ENCODE results near the gene PFN3.

The PFN3 gene

DNA sequence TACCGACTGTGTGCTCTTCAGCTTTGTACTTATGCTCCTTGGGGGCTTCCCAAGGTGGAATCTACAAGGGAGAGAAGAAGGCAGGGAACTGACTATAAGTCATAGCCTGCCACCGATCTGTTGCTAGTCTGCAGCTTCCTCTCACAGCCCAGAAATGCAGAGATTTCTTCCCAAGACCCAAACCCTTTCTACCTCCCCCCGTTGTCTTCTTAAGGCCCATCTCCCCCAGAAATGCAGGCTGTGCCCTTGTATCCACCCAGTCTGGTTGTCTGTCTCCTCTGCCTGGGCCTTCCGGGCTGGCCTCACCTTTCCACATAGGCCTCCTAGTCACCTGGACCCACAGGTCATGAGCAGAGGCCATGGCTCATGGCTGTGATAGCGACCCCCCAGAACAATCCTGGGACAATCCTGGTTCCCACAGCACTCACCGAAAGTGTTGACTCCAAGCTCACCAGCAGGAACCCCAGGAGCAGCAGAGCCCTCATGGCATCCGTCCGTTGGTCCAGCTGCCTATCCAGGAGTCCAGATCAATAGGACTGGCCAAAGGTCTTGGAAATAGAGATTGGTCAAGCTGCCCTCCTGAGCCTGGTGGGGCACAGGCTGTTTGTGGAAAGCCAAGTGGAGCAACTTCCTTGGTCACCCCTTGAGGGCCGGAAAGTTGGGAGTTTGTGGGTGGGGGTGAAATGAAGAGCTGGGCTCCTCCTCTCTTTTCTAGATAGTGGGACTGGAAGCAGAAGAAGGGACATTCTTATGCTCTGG is 8.8 kb upstream of the PFN3 start, which contains the start of gene F12:
TSS of gene F12 (minus strand) at position 522 of the 759 bp plus-strand sequence. CDS start at position 485, 37 bp downstream.
- Histone ChIP-seq H4K20me1 (ENCODE audit: insufficient read depth, low read length) (peaks cover 9% of the 10 kb centered on the region; the same call in 1 of the 2 replicates), H3K36me3 (ENCODE audit: insufficient read depth, low read length) (no peaks in the 10 kb centered on the region), H3K4me2 (ENCODE audit: insufficient read depth, low read length) (no peak within 1 kb of the TSS), H3K9me3 (ENCODE audit: insufficient read depth, low read length, severe bottlenecking) (no peaks in the 10 kb centered on the region), H3K9ac (ENCODE audit: low read depth, low read length) (no peak within 1 kb of the TSS), H3K79me2 (ENCODE audit: insufficient read depth, low read length) (no peaks in the 10 kb centered on the region), H2AFZ (ENCODE audit: low read depth, low read length) (no peak within 1 kb of the TSS), H3K27ac (ENCODE audit: low read length) (no peak within 1 kb of the TSS), H3K4me1 (ENCODE audit: insufficient read depth, low read length) (peaks cover 9% of the 10 kb centered on the region), H3K4me3 (ENCODE audit: low read depth in 1 of 2, low read length in 2 of 2) (no peak within 1 kb of the TSS), H3K27me3 (ENCODE audit: insufficient read depth, low read length, poor library complexity) (peaks cover 26% of the 10 kb centered on the region)
- ATAC-seq (ENCODE audit: insufficient read depth, low read depth) = no peak
- no peak for DNase-seq
- TF ChIP-seq, protein P1, sequence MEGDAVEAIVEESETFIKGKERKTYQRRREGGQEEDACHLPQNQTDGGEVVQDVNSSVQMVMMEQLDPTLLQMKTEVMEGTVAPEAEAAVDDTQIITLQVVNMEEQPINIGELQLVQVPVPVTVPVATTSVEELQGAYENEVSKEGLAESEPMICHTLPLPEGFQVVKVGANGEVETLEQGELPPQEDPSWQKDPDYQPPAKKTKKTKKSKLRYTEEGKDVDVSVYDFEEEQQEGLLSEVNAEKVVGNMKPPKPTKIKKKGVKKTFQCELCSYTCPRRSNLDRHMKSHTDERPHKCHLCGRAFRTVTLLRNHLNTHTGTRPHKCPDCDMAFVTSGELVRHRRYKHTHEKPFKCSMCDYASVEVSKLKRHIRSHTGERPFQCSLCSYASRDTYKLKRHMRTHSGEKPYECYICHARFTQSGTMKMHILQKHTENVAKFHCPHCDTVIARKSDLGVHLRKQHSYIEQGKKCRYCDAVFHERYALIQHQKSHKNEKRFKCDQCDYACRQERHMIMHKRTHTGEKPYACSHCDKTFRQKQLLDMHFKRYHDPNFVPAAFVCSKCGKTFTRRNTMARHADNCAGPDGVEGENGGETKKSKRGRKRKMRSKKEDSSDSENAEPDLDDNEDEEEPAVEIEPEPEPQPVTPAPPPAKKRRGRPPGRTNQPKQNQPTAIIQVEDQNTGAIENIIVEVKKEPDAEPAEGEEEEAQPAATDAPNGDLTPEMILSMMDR (IDR thresholded peaks at IDR 0.05; ENCODE audit: borderline replicate concordance, extremely low read depth, low read length, poor library complexity, severe bottlenecking) = no peak
- TF ChIP-seq EZH2 (IDR thresholded peaks at IDR 0.05; ENCODE audit: borderline replicate concordance, low read depth, low read length, severe bottlenecking) = no peak

DNA sequence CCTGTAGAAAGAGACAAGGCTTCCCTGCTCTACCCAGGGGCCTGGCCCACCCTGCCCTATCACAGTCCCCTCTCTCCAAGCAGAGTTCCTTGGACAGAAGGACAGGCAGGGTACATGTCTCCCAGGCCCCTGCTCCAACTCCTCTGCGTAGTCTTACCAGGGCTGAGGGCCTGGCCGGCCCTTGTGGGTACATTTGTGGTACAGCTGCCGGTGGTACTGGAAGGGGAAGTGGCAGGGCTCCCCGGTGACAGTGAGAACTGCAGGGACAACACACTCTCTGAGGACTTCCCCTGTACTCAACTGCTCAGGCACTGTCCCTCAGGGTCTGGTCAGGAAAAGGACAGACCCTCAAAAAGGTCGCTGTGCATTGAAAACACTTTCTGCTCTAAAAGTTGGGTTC is 5.3 kb upstream of the PFN3 start:
- TF ChIP-seq, protein P1 (IDR thresholded peaks at IDR 0.05; ENCODE audit: borderline replicate concordance, extremely low read depth, low read length, poor library complexity, severe bottlenecking) = no peak
- TF ChIP-seq EZH2 (IDR thresholded peaks at IDR 0.05; ENCODE audit: borderline replicate concordance, low read depth, low read length, severe bottlenecking) = no peak
- Histone ChIP-seq H3K9ac (ENCODE audit: low read depth, low read length) (no peak overlapping the region), H3K4me1 (ENCODE audit: insufficient read depth, low read length) (peaks cover 19% of the 10 kb centered on the region), H3K27me3 (ENCODE audit: insufficient read depth, low read length, poor library complexity) (peaks cover 54% of the 10 kb centered on the region), H3K9me3 (ENCODE audit: insufficient read depth, low read length, severe bottlenecking) (no peaks in the 10 kb centered on the region), H3K4me3 (ENCODE audit: low read depth in 1 of 2, low read length in 2 of 2) (no peak overlapping the region), H4K20me1 (ENCODE audit: insufficient read depth, low read length) (peaks cover 32% of the 10 kb centered on the region), H3K27ac (ENCODE audit: low read length) (no peak overlapping the region), H2AFZ (ENCODE audit: low read depth, low read length) (no peak overlapping the region), H3K4me2 (ENCODE audit: insufficient read depth, low read length) (no peak overlapping the region), H3K36me3 (ENCODE audit: insufficient read depth, low read length) (no peaks in the 10 kb centered on the region), H3K79me2 (ENCODE audit: insufficient read depth, low read length) (no peaks in the 10 kb centered on the region)
- ATAC-seq (ENCODE audit: insufficient read depth, low read depth) = no peak
- no peak for DNase-seq

DNA sequence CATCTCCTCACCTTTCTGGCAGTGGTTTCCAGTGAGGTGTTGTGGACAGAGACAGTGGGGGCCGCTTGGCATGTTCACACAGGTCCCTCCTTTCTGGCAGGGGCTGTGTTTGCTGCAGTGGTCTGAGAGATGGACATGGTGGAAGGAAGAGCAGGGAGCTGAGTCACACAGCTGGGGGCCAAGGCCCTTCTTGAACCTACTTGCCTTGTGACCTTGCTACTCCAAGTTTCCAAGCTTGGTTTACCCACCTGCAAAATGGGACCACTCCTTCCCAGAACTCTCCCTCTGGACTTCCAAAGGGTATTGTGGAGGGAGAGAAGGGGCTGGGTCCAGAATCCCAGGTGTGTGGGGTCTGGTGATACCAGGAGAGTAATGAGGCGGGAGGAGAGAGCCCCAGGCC is 4.9 kb upstream of the PFN3 start:
- H4K20me1 ChIP-seq (ENCODE audit: insufficient read depth, low read length) = peaks cover 32% of the 10 kb centered on the region
- peaks cover 19% of the 10 kb centered on the region for H3K4me1 ChIP-seq (ENCODE audit: insufficient read depth, low read length)
- H3K4me2 ChIP-seq (ENCODE audit: insufficient read depth, low read length) = no peak overlapping the region
- H3K36me3 ChIP-seq (ENCODE audit: insufficient read depth, low read length) = no peaks in the 10 kb centered on the region
- H3K9ac ChIP-seq (ENCODE audit: low read depth, low read length) = no peak overlapping the region
- TF ChIP-seq EZH2 (IDR thresholded peaks at IDR 0.05; ENCODE audit: borderline replicate concordance, low read depth, low read length, severe bottlenecking) = no peak
- TF ChIP-seq, protein P1 (IDR thresholded peaks at IDR 0.05; ENCODE audit: borderline replicate concordance, extremely low read depth, low read length, poor library complexity, severe bottlenecking) = no peak
- no peak overlapping the region for H3K27ac ChIP-seq (ENCODE audit: low read length)
- ATAC-seq (ENCODE audit: insufficient read depth, low read depth) (no peak), DNase-seq (no peak)
- no peak overlapping the region for H2AFZ ChIP-seq (ENCODE audit: low read depth, low read length)
- H3K9me3 ChIP-seq (ENCODE audit: insufficient read depth, low read length, severe bottlenecking) = no peaks in the 10 kb centered on the region
- no peak overlapping the region for H3K4me3 ChIP-seq (ENCODE audit: low read depth in 1 of 2, low read length in 2 of 2)
- H3K79me2 ChIP-seq (ENCODE audit: insufficient read depth, low read length) = no peaks in the 10 kb centered on the region
- peaks cover 54% of the 10 kb centered on the region for H3K27me3 ChIP-seq (ENCODE audit: insufficient read depth, low read length, poor library complexity)
